Gastrocnemius medialis (tissue), 4 donors: ENCODE results near the gene MEGF10.

Experiments
- CTCF ChIP-seq, 5 experiments: fragments of 450-650 bp in 3 of 5; fragments of 200-600 bp in 2 of 5; sonication (generic) in 2 of 5; IDR thresholded peaks in 4 of 5; conservative IDR thresholded peaks in 1 of 5; 1 replicate in 4 of 5; 2 replicates in 1 of 5; pipeline ENCODE4 v1.5.1; 2016 to 2019; ENCODE audit warnings: antibody characterized with exemption in 5 of 5, mild to moderate bottlenecking in 3 of 5, moderate library complexity in 3 of 5
- POLR2A ChIP-seq, 2 donors: fragments of 450-650 bp; IDR thresholded peaks; one replicate each; pipeline ENCODE4 v1.6.1; 2017; ENCODE audit warnings: antibody characterized with exemption in 2 of 2, mild to moderate bottlenecking in 2 of 2, moderate library complexity in 2 of 2

GRCh38 chr5:127416906-127417305 is 126.3 kb downstream of the MEGF10 start:
- TF ChIP-seq CTCF (IDR thresholded peaks at IDR 0.05 in 4 of 5, conservative IDR thresholded peaks at IDR 0.05 in 1 of 5) (no peak), POLR2A (IDR thresholded peaks at IDR 0.05) (no peak)
